ENCODE results near the gene CNGA3.

Gene CNGA3

GRCh38 chr2:98394595-98395153, 48.4 kb downstream of the CNGA3 start:
- TF ChIP-seq, protein P1, sequence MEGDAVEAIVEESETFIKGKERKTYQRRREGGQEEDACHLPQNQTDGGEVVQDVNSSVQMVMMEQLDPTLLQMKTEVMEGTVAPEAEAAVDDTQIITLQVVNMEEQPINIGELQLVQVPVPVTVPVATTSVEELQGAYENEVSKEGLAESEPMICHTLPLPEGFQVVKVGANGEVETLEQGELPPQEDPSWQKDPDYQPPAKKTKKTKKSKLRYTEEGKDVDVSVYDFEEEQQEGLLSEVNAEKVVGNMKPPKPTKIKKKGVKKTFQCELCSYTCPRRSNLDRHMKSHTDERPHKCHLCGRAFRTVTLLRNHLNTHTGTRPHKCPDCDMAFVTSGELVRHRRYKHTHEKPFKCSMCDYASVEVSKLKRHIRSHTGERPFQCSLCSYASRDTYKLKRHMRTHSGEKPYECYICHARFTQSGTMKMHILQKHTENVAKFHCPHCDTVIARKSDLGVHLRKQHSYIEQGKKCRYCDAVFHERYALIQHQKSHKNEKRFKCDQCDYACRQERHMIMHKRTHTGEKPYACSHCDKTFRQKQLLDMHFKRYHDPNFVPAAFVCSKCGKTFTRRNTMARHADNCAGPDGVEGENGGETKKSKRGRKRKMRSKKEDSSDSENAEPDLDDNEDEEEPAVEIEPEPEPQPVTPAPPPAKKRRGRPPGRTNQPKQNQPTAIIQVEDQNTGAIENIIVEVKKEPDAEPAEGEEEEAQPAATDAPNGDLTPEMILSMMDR (IDR thresholded peaks at IDR 0.05), result no peak

DNA sequence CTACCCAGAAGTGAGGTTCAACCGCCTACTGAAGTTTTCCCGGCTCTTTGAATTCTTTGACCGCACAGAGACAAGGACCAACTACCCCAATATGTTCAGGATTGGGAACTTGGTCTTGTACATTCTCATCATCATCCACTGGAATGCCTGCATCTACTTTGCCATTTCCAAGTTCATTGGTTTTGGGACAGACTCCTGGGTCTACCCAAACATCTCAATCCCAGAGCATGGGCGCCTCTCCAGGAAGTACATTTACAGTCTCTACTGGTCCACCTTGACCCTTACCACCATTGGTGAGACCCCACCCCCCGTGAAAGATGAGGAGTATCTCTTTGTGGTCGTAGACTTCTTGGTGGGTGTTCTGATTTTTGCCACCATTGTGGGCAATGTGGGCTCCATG, 49.7 kb downstream of the CNGA3 start:
- TF ChIP-seq, protein P1 (IDR thresholded peaks at IDR 0.05), result no peak

DNA sequence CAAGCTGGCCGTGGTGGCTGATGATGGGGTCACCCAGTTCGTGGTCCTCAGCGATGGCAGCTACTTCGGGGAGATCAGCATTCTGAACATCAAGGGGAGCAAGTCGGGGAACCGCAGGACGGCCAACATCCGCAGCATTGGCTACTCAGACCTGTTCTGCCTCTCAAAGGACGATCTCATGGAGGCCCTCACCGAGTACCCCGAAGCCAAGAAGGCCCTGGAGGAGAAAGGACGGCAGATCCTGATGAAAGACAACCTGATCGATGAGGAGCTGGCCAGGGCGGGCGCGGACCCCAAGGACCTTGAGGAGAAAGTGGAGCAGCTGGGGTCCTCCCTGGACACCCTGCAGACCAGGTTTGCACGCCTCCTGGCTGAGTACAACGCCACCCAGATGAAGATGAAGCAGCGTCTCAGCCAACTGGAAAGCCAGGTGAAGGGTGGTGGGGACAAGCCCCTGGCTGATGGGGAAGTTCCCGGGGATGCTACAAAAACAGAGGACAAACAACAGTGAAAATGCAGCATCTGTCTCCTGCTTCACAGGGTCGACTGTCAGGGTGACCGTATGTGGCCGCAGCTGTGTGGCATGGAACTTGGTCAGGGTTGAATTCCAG, 50.6 kb downstream of the CNGA3 start:
- TF ChIP-seq, protein P1 (IDR thresholded peaks at IDR 0.05), result no peak

DNA sequence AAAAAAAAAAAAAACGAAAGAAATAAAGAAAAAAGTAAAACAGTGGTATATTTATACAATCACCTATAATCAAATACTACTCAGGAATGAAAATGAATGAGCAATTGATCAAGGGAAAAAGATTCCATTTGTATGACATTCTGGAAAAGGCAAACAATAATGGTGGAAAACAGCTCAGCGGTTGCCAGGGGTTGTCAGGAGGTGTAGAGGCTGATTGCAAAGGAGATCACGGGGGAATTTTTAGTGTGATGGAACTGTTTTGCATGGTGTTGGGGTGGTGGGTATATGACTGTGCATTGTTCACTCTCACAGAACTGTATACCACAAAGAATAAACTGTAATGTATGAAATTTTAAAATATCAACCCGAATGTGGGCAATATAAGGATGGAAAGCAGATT, 52.9 kb downstream of the CNGA3 start:
- TF ChIP-seq, protein P1 (IDR thresholded peaks at IDR 0.05), result no peak

DNA sequence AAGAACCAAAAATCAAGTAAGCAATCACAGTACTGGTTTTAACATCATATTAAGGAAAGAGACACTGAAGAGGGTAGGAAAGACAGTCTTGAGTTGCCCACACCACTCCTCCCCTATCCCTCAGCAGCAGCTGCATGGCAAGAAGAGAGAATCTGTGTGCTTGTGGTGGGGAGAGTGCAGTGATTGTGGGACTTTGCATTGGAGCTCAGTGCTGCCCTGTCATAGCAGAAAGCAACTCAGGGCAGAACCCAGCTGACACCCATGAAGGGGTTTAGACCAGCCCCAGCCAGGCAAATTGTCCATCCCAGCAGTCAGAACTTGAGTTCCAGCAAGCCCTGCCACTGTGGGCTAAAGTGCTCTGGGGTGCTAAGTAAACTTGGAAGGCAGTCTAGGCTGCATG, 57.6 kb downstream of the CNGA3 start:
- TF ChIP-seq, protein P1 (IDR thresholded peaks at IDR 0.05), result no peak

- TF ChIP-seq, protein P1 (IDR thresholded peaks at IDR 0.05), result no peak
Measured at GRCh38 chr2:98404556-98405250, 58.4 kb downstream of the CNGA3 start.

- TF ChIP-seq, protein P1 (IDR thresholded peaks at IDR 0.05), result no peak
Measured at GRCh38 chr2:98405301-98405700, 59.0 kb downstream of the CNGA3 start.

Measured in LNCAP (cell line).